ENCODE data around the gene SPAG17. TPM values are rescaled to one million over a fixed set of nuclear protein-coding genes. Genes with fewer than 3 reads are reported as not detected.

SPAG17 gene
- total RNA-seq, 1 experiment from 2014 or later, result not detected

DNA sequence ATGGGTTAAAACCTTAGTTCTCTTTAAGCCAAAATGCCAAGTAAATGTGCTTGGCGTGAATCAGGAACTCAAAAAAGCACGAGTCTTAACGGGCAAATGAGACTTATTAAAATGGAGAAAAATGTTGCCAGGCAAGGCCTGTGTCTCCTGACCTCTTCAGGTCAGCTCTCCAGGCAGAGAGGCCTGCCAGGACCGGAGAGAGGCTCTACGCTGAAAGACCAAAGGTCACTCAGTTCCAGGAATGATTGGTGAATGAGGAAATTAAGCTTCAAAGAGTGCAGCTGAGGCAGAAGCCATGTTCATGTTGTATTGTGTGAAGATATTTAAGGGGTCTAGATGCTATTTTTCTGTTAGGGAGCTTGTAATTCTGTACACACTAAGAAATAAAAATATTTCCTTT, 66.6 kb downstream of the SPAG17 start:
- H3K27me3 ChIP-seq (replicated peaks; ENCODE audit: insufficient read depth, low read depth, low read length, poor library complexity), result no peaks in the 10 kb centered on the region
- BruUV-seq (replicated peaks), result no TSS peak
- CTCF ChIA-PET, result no interaction called here
- H3K36me3 ChIP-seq (ENCODE audit: insufficient read depth, low read length, poor library complexity, severe bottlenecking), result no peaks in the 10 kb centered on the region
- no peak overlapping the region for H3K4me3 ChIP-seq (ENCODE audit: low read depth, low read length, poor library complexity, severe bottlenecking)
- intact Hi-C loops (cut with micrococcal nuclease; ENCODE audit: unreplicated experiment), result no loop called here
- POLR2A ChIA-PET (ENCODE audit: low non-redundant PET), result no interaction called here
- no peak for DNase-seq (ENCODE audit: low spot score)
- H3K27ac ChIP-seq (ENCODE audit: low read depth, low read length, poor library complexity, severe bottlenecking), result no peak overlapping the region
- TF ChIP-seq EZH2 (IDR thresholded peaks at IDR 0.05; ENCODE audit: borderline replicate concordance, low read depth, low read length, poor library complexity, severe bottlenecking), result no peak
- TF ChIP-seq, protein P1, sequence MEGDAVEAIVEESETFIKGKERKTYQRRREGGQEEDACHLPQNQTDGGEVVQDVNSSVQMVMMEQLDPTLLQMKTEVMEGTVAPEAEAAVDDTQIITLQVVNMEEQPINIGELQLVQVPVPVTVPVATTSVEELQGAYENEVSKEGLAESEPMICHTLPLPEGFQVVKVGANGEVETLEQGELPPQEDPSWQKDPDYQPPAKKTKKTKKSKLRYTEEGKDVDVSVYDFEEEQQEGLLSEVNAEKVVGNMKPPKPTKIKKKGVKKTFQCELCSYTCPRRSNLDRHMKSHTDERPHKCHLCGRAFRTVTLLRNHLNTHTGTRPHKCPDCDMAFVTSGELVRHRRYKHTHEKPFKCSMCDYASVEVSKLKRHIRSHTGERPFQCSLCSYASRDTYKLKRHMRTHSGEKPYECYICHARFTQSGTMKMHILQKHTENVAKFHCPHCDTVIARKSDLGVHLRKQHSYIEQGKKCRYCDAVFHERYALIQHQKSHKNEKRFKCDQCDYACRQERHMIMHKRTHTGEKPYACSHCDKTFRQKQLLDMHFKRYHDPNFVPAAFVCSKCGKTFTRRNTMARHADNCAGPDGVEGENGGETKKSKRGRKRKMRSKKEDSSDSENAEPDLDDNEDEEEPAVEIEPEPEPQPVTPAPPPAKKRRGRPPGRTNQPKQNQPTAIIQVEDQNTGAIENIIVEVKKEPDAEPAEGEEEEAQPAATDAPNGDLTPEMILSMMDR (conservative IDR thresholded peaks at IDR 0.05; ENCODE audit: low read depth, low read length), result no peak
- no peaks in the 10 kb centered on the region for H3K4me1 ChIP-seq (ENCODE audit: insufficient read depth, low read length, poor library complexity, severe bottlenecking)
- H3K9me3 ChIP-seq (ENCODE audit: low read depth, low read length, poor library complexity, severe bottlenecking), result no peaks in the 10 kb centered on the region

DNA sequence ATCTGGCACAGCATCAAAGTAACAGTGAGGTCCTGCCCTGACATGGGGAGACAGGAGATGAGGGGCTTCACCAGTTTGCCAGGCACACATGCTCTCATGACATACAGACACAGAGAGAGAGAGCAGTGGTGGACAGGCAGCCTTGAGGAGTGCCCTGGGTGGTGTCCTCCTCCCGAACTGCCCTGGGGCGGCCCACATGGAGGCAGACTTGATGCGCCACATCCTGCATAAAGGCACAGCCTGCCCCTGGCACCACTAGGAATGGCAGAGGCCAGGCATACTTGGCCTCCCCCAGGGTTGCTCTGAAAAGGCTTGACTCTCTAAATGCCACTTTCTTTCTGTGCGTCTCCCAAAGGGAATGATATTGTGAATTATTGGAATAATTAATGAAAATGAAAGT, 67.5 kb downstream of the SPAG17 start:
- ChIA-PET POLR2A (ENCODE audit: low non-redundant PET) (no interaction called here), CTCF (no interaction called here)
- H3K36me3 ChIP-seq (ENCODE audit: insufficient read depth, low read length, poor library complexity, severe bottlenecking), result no peaks in the 10 kb centered on the region
- H3K4me1 ChIP-seq (ENCODE audit: insufficient read depth, low read length, poor library complexity, severe bottlenecking), result no peaks in the 10 kb centered on the region
- H3K4me3 ChIP-seq (ENCODE audit: low read depth, low read length, poor library complexity, severe bottlenecking), result no peak overlapping the region
- no peaks in the 10 kb centered on the region for H3K9me3 ChIP-seq (ENCODE audit: low read depth, low read length, poor library complexity, severe bottlenecking)
- no TSS peak for BruUV-seq (replicated peaks)
- H3K27me3 ChIP-seq (replicated peaks; ENCODE audit: insufficient read depth, low read depth, low read length, poor library complexity), result no peaks in the 10 kb centered on the region
- intact Hi-C loops (cut with micrococcal nuclease; ENCODE audit: unreplicated experiment), result no loop called here
- DNase-seq (ENCODE audit: low spot score), result no peak
- TF ChIP-seq, protein P1 (conservative IDR thresholded peaks at IDR 0.05; ENCODE audit: low read depth, low read length), result no peak
- TF ChIP-seq EZH2 (IDR thresholded peaks at IDR 0.05; ENCODE audit: borderline replicate concordance, low read depth, low read length, poor library complexity, severe bottlenecking), result no peak
- no peak overlapping the region for H3K27ac ChIP-seq (ENCODE audit: low read depth, low read length, poor library complexity, severe bottlenecking)

DNA sequence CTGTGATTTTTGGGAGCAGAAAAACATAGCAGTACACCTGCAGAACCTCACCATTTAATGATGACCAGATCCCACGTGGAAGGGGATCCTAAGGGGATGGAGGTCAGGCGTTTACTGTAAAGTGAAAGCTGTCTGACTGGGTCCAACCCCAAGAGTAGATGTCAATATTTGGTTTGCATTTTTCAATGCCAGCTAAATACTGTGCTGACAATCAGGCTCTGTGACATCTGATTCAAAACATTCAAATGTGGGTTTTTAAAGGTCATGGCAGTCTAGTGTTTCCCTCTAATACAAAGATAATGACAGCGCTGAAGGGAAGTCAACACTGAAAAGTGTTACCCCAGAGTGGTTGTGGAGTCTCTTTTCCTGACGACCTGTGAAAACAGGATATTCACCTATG, 68.1 kb downstream of the SPAG17 start:
- no peak overlapping the region for H3K4me3 ChIP-seq (ENCODE audit: low read depth, low read length, poor library complexity, severe bottlenecking)
- no peaks in the 10 kb centered on the region for H3K27me3 ChIP-seq (replicated peaks; ENCODE audit: insufficient read depth, low read depth, low read length, poor library complexity)
- intact Hi-C loops (cut with micrococcal nuclease; ENCODE audit: unreplicated experiment), result no loop called here
- POLR2A ChIA-PET (ENCODE audit: low non-redundant PET), result no interaction called here
- no peaks in the 10 kb centered on the region for H3K36me3 ChIP-seq (ENCODE audit: insufficient read depth, low read length, poor library complexity, severe bottlenecking)
- CTCF ChIA-PET, result no interaction called here
- no peaks in the 10 kb centered on the region for H3K4me1 ChIP-seq (ENCODE audit: insufficient read depth, low read length, poor library complexity, severe bottlenecking)
- TF ChIP-seq EZH2 (IDR thresholded peaks at IDR 0.05; ENCODE audit: borderline replicate concordance, low read depth, low read length, poor library complexity, severe bottlenecking), result no peak
- TF ChIP-seq, protein P1 (conservative IDR thresholded peaks at IDR 0.05; ENCODE audit: low read depth, low read length), result no peak
- no peaks in the 10 kb centered on the region for H3K9me3 ChIP-seq (ENCODE audit: low read depth, low read length, poor library complexity, severe bottlenecking)
- BruUV-seq (replicated peaks), result no TSS peak
- no peak for DNase-seq (ENCODE audit: low spot score)
- no peak overlapping the region for H3K27ac ChIP-seq (ENCODE audit: low read depth, low read length, poor library complexity, severe bottlenecking)
